SK-N-SH treated with all-trans-retinoic acid at 6 μM for 48 hours (cell line): ENCODE data around the gene FNDC3B.

Source experiments
- ATAC-seq: fragments of 200-7000 bp; cut with Tn5 transposase; 3 replicates; pipeline ENCODE4 v1.9.1; 2020; ENCODE audit warnings: mild to moderate bottlenecking, moderate library complexity
- ARNTL ChIP-seq: fragments of 450-650 bp; formaldehyde crosslinking; IDR thresholded peaks from 2 replicates; pipeline ENCODE4 v1.5.0; 2020; ENCODE audit warnings: low read depth, mild to moderate bottlenecking, moderate library complexity, borderline replicate concordance
- BACH2 ChIP-seq: fragments of 250-450 bp; sonication (Bioruptor Pico); IDR thresholded peaks from 2 replicates; pipeline ENCODE4 v1.9.0; 2021; ENCODE audit warnings: mild to moderate bottlenecking, borderline replicate concordance
- CSDC2 ChIP-seq: fragments of 250-450 bp; sonication (Bioruptor Pico); IDR thresholded peaks from 2 replicates; pipeline ENCODE4 v1.5.0; 2020; ENCODE audit warnings: mild to moderate bottlenecking, moderate library complexity
- ESRRG ChIP-seq: fragments of 250-450 bp; sonication (Bioruptor Pico); IDR thresholded peaks from 2 replicates; pipeline ENCODE4 v1.6.1; 2021; ENCODE audit warnings: mild to moderate bottlenecking
- GLIS3 ChIP-seq: fragments of 250-450 bp; sonication (Bioruptor Pico); IDR thresholded peaks from 2 replicates; pipeline ENCODE4 v1.5.0; 2020; ENCODE audit warnings: mild to moderate bottlenecking, moderate library complexity
- ISL1 ChIP-seq: fragments of 250-450 bp; sonication (Bioruptor Pico); IDR thresholded peaks from 2 replicates; pipeline ENCODE4 v2.1.2; 2022; ENCODE audit warnings: mild to moderate bottlenecking, moderate library complexity
- OSR1 ChIP-seq: fragments of 250-450 bp; sonication (Bioruptor Pico); IDR thresholded peaks from 2 replicates; pipeline ENCODE4 v1.8.0; 2022; ENCODE audit warnings: moderate library complexity, mild to moderate bottlenecking, inconsistent platforms
- PPARA ChIP-seq: fragments of 250-450 bp; sonication (Bioruptor Pico); IDR thresholded peaks from 2 replicates; pipeline ENCODE4 v1.5.0; 2020; ENCODE audit warnings: mild to moderate bottlenecking, borderline replicate concordance
- SNAI2 ChIP-seq: fragments of 250-450 bp; sonication (Bioruptor Pico); IDR thresholded peaks from 2 replicates; pipeline ENCODE4 v1.5.0; 2020; ENCODE audit warnings: mild to moderate bottlenecking, moderate library complexity
- TCF4 ChIP-seq: fragments of 250-450 bp; sonication (Bioruptor Pico); IDR thresholded peaks from 2 replicates; pipeline ENCODE4 v1.8.0; 2021; ENCODE audit warnings: mild to moderate bottlenecking, moderate library complexity, borderline replicate concordance
- ZC3H10 ChIP-seq: fragments of 250-450 bp; sonication (Bioruptor Pico); IDR thresholded peaks from 2 replicates; pipeline ENCODE4 v1.5.1; 2021; ENCODE audit warnings: mild to moderate bottlenecking, moderate library complexity
- ZFP3 ChIP-seq: fragments of 250-450 bp; sonication (Bioruptor Pico); IDR thresholded peaks from 2 replicates; pipeline ENCODE4 v1.5.0; 2020; ENCODE audit warnings: mild to moderate bottlenecking, moderate library complexity
- ZFP30 ChIP-seq: fragments of 450-650 bp; formaldehyde crosslinking; IDR thresholded peaks from 2 replicates; pipeline ENCODE4 v1.5.0; 2022; ENCODE audit warnings: mild to moderate bottlenecking, moderate library complexity
- ZNF565 ChIP-seq: fragments of 450-650 bp; formaldehyde crosslinking; conservative IDR thresholded peaks from 2 replicates; pipeline ENCODE4 v1.5.0; 2020; ENCODE audit warnings: low read depth, mild to moderate bottlenecking, moderate library complexity
- ZNF70 ChIP-seq: fragments of 450-650 bp; formaldehyde crosslinking; IDR thresholded peaks from 2 replicates; pipeline ENCODE4 v1.5.0; 2020; ENCODE audit warnings: mild to moderate bottlenecking, moderate library complexity
- ZNF8 ChIP-seq: fragments of 450-650 bp; formaldehyde crosslinking; IDR thresholded peaks from 2 replicates; pipeline ENCODE4 v1.5.0; 2020; ENCODE audit warnings: mild to moderate bottlenecking, moderate library complexity
- TF ChIP-seq, protein P1 (sequence below): fragments of 250-450 bp; sonication (Bioruptor Pico); IDR thresholded peaks from 2 replicates; pipeline ENCODE4 v1.8.0; 2021; ENCODE audit warnings: low read depth, mild to moderate bottlenecking, moderate library complexity, borderline replicate concordance
- TF ChIP-seq, protein P2 (sequence below): fragments of 250-450 bp; sonication (Bioruptor Pico); IDR thresholded peaks from 2 replicates; pipeline ENCODE4 v1.5.0; 2020; ENCODE audit warnings: mild to moderate bottlenecking, moderate library complexity
- TF ChIP-seq, protein P3 (sequence below): fragments of 250-450 bp; sonication (Bioruptor Pico); IDR thresholded peaks from 2 replicates; pipeline ENCODE4 v1.5.1; 2020; ENCODE audit warnings: low read depth, mild to moderate bottlenecking, moderate library complexity
- TF ChIP-seq, protein P4 (sequence below): fragments of 250-450 bp; sonication (Bioruptor Pico); IDR thresholded peaks from 2 replicates; pipeline ENCODE4 v1.8.0; 2020; ENCODE audit warnings: mild to moderate bottlenecking, moderate library complexity, borderline replicate concordance

The FNDC3B gene

DNA sequence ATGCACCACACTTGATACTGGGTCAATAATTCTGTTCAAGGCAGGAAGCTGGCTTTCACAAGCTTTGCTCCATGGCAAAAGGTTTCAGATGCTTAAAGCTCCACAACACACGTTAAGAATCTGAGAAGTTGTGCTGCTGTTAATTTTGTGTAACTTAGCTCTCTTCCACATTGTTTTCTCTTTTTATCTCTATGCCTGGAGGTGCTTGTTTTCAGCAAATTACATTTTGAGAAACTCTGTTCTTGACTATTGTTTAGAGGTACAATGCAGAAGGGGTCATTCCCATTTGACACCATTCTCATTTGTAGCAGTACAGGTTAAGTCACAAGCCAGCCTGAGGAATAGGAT lies 156.0 kb downstream of the FNDC3B start:
- ATAC-seq, result no peak
- TF ChIP-seq GLIS3 (no peak), BACH2 (CRISPR knock-in tag) (no peak), SNAI2 (CRISPR knock-in tag) (no peak), ARNTL (CRISPR knock-in tag) (no peak), ZNF565 (CRISPR knock-in tag) (no peak), ISL1 (CRISPR knock-in tag) (no peak), OSR1 (no peak), ZNF8 (no peak), ZFP30 (CRISPR knock-in tag) (no peak), ESRRG (no peak), ZC3H10 (CRISPR knock-in tag) (no peak), CSDC2 (CRISPR knock-in tag) (no peak), PPARA (CRISPR knock-in tag) (no peak)
- TF ChIP-seq, protein P1, sequence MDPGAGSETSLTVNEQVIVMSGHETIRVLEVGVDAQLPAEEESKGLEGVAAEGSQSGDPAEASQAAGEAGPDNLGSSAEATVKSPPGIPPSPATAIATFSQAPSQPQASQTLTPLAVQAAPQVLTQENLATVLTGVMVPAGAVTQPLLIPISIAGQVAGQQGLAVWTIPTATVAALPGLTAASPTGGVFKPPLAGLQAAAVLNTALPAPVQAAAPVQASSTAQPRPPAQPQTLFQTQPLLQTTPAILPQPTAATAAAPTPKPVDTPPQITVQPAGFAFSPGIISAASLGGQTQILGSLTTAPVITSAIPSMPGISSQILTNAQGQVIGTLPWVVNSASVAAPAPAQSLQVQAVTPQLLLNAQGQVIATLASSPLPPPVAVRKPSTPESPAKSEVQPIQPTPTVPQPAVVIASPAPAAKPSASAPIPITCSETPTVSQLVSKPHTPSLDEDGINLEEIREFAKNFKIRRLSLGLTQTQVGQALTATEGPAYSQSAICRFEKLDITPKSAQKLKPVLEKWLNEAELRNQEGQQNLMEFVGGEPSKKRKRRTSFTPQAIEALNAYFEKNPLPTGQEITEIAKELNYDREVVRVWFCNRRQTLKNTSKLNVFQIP, result no peak
- TF ChIP-seq, protein P2, sequence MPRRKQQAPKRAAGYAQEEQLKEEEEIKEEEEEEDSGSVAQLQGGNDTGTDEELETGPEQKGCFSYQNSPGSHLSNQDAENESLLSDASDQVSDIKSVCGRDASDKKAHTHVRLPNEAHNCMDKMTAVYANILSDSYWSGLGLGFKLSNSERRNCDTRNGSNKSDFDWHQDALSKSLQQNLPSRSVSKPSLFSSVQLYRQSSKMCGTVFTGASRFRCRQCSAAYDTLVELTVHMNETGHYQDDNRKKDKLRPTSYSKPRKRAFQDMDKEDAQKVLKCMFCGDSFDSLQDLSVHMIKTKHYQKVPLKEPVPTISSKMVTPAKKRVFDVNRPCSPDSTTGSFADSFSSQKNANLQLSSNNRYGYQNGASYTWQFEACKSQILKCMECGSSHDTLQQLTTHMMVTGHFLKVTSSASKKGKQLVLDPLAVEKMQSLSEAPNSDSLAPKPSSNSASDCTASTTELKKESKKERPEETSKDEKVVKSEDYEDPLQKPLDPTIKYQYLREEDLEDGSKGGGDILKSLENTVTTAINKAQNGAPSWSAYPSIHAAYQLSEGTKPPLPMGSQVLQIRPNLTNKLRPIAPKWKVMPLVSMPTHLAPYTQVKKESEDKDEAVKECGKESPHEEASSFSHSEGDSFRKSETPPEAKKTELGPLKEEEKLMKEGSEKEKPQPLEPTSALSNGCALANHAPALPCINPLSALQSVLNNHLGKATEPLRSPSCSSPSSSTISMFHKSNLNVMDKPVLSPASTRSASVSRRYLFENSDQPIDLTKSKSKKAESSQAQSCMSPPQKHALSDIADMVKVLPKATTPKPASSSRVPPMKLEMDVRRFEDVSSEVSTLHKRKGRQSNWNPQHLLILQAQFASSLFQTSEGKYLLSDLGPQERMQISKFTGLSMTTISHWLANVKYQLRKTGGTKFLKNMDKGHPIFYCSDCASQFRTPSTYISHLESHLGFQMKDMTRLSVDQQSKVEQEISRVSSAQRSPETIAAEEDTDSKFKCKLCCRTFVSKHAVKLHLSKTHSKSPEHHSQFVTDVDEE, result no peak
- TF ChIP-seq, protein P3, sequence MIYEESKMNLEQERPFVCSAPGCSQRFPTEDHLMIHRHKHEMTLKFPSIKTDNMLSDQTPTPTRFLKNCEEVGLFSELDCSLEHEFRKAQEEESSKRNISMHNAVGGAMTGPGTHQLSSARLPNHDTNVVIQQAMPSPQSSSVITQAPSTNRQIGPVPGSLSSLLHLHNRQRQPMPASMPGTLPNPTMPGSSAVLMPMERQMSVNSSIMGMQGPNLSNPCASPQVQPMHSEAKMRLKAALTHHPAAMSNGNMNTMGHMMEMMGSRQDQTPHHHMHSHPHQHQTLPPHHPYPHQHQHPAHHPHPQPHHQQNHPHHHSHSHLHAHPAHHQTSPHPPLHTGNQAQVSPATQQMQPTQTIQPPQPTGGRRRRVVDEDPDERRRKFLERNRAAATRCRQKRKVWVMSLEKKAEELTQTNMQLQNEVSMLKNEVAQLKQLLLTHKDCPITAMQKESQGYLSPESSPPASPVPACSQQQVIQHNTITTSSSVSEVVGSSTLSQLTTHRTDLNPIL, result no peak
- TF ChIP-seq, protein P4, sequence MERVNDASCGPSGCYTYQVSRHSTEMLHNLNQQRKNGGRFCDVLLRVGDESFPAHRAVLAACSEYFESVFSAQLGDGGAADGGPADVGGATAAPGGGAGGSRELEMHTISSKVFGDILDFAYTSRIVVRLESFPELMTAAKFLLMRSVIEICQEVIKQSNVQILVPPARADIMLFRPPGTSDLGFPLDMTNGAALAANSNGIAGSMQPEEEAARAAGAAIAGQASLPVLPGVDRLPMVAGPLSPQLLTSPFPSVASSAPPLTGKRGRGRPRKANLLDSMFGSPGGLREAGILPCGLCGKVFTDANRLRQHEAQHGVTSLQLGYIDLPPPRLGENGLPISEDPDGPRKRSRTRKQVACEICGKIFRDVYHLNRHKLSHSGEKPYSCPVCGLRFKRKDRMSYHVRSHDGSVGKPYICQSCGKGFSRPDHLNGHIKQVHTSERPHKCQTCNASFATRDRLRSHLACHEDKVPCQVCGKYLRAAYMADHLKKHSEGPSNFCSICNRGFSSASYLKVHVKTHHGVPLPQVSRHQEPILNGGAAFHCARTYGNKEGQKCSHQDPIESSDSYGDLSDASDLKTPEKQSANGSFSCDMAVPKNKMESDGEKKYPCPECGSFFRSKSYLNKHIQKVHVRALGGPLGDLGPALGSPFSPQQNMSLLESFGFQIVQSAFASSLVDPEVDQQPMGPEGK (CRISPR knock-in tag), result no peak

DNA sequence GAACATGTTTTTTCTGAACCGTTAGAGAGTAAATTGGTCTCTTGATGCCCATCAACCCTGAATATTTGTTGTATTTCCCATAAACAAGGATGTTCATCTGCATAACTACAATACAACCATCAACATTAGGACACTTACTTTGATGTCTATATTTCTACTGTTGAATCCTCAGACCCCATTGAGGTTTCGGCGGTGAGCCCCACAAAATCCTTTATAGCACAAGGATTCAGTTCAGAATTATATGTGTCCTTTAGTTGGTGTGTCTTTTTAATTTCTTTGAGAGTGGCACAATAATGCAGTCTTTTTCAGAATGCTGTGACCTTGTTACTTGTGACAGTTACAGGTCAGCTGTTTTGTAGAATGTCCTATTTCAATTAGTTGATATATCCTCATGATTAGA lies 158.0 kb downstream of the FNDC3B start:
- TF ChIP-seq TCF4 (CRISPR knock-in tag) (no peak), SNAI2 (CRISPR knock-in tag) (no peak), ZFP3 (CRISPR knock-in tag) (no peak), ARNTL (CRISPR knock-in tag) (no peak), PPARA (CRISPR knock-in tag) (no peak), GLIS3 (no peak), BACH2 (CRISPR knock-in tag) (no peak), ZFP30 (CRISPR knock-in tag) (no peak), ZNF70 (CRISPR knock-in tag) (no peak)
- TF ChIP-seq, protein P3, result no peak
- TF ChIP-seq, protein P4 (CRISPR knock-in tag), result no peak
- TF ChIP-seq, protein P2, result no peak
- no peak for ATAC-seq
